CD4-positive, alpha-beta memory T cell (primary cell): ENCODE data around the gene SEC24C. TPM values are rescaled to one million over a fixed set of nuclear protein-coding genes. Genes with fewer than 3 reads are reported as not detected.

Experiments used
- CTCF ChIA-PET: fragments of 350-600 bp; sonication (Branson Sonifier 250); formaldehyde crosslinking; loops from one replicate; lab custom pipeline; 2021; ENCODE audit warnings: inconsistent platforms; ENCODE audit not compliant: partially characterized antibody; lab: Charles Lee
- POLR2A ChIA-PET: fragments of 350-600 bp; sonication (Branson Sonifier 250); formaldehyde crosslinking; loops from one replicate; lab custom pipeline; 2021; ENCODE audit not compliant: partially characterized antibody; lab: Charles Lee
- DNase-seq, 5 donors: peaks; one replicate each; pipeline versions ENCODE4 v3.0.0 to v3.0.0-alpha.2; 2020 to 2022; ENCODE audit warnings: mixed read lengths in 1 of 5
- H3K27ac ChIP-seq: one replicate; pipeline ENCODE4 v1.7.0; 2013; ENCODE audit warnings: low read depth, low read length
- H3K27me3 ChIP-seq: 2 replicates; pipeline ENCODE4 v1.7.0; 2013; ENCODE audit warnings: mild to moderate bottlenecking, low read length, moderate library complexity; ENCODE audit not compliant: insufficient read depth
- H3K36me3 ChIP-seq: 2 replicates; pipeline ENCODE4 v1.7.0; 2013; ENCODE audit warnings: mild to moderate bottlenecking, low read length, moderate library complexity; ENCODE audit not compliant: insufficient read depth
- H3K4me1 ChIP-seq: 2 replicates; pipeline ENCODE4 v1.7.0; 2013; ENCODE audit warnings: mild to moderate bottlenecking, low read length, moderate library complexity; ENCODE audit not compliant: insufficient read depth
- H3K4me3 ChIP-seq, 2 donors: one replicate each; pipeline ENCODE4 v1.7.0; 2013; ENCODE audit warnings: low read length in 2 of 2, mild to moderate bottlenecking in 1 of 2
- H3K9me3 ChIP-seq, 2 donors: one replicate each; pipeline ENCODE4 v1.7.0; 2013; ENCODE audit warnings: low read length in 2 of 2, control low read depth in 1 of 2; ENCODE audit not compliant: control insufficient read depth in 1 of 2
- H3K27ac Mint-ChIP-seq, 7 donors: one replicate each; pipeline ENCODE4 v1.8.0; 2020 to 2021; ENCODE audit warnings: mixed read lengths in 7 of 7, mild to moderate bottlenecking in 6 of 7, inconsistent platforms in 3 of 7, moderate library complexity in 3 of 7
- H3K27me3 Mint-ChIP-seq, 2 donors: one replicate each; pipeline ENCODE4 v1.8.0; 2020 to 2021; ENCODE audit warnings: mixed read lengths in 2 of 2
- H3K36me3 Mint-ChIP-seq, 2 donors: one replicate each; pipeline ENCODE4 v1.8.0; 2020 to 2021; ENCODE audit warnings: mixed read lengths in 2 of 2, inconsistent platforms in 1 of 2, mild to moderate bottlenecking in 1 of 2
- H3K4me1 Mint-ChIP-seq, 4 donors: one replicate each; pipeline ENCODE4 v1.8.0; 2020 to 2021; ENCODE audit warnings: mixed read lengths in 4 of 4, mild to moderate bottlenecking in 1 of 4
- H3K4me3 Mint-ChIP-seq, 8 donors: one replicate each; pipeline ENCODE4 v1.8.0; 2020 to 2021; ENCODE audit warnings: mixed read lengths in 8 of 8, mild to moderate bottlenecking in 7 of 8, moderate library complexity in 6 of 8, inconsistent platforms in 3 of 8
- H3K9me3 Mint-ChIP-seq, 8 donors: one replicate each; pipeline ENCODE4 v1.8.0; 2020 to 2021; ENCODE audit warnings: mixed read lengths in 8 of 8, mild to moderate bottlenecking in 5 of 8, inconsistent platforms in 3 of 8, moderate library complexity in 1 of 8
- intact Hi-C: fragments of 100-400 bp; cut with micrococcal nuclease; formaldehyde crosslinking; loops from one replicate; pipeline ENCODE4 v1.15.1; 2023
- polyA plus RNA-seq, 2 donors: library from polyadenylated mRNA; unstranded; fragments of 300-500 nt; fragmentation: Illumina TruSeq; gene quantifications; one replicate each; pipeline ENCODE4 v1.2.3, GENCODE V29; 2021
- total RNA-seq, 2 experiments: library from RNA; stranded (reverse); gene quantifications; one replicate each; pipeline ENCODE4 v1.2.3, GENCODE V29; 2021

Gene SEC24C
- total and polyA plus RNA-seq, 4 experiments from 2014 or later: 32.5 to 127 (median 97.5) TPM

- Histone ChIP-seq H3K36me3 (peaks cover 46% of the 10 kb centered on the region), H3K27ac (peak overlapping the region; percentile 50), H3K27me3 (no peaks in the 10 kb centered on the region), H3K4me3 (no peak overlapping the region), H3K9me3 (no peaks in the 10 kb centered on the region), H3K4me1 (peaks cover 40% of the 10 kb centered on the region)
- no peak for DNase-seq
- CTCF ChIA-PET: interaction anchor here (1.0 to 11.0 kb wide), 8 partner anchors 11 to 110 kb away, joined by 3 to 101 read pairs (median 9); partner anchors contain the start of genes CHCHD1, SEC24C and ZSWIM8
- POLR2A ChIA-PET: interaction anchor here (1.1 to 10.1 kb wide), 12 partner anchors 9 to 110 kb away, joined by 3 to 286 read pairs (median 7); partner anchors contain the start of genes CHCHD1, SEC24C and ZSWIM8
- Mint-ChIP-seq H3K4me1 (peaks cover 21 to 58% (median 33%) of the 10 kb centered on the region in 4 donors), H3K4me3 (peak overlapping the region in 4 of 8 donors; percentile 4 to 73 (median 42)), H3K9me3 (peaks cover 0 to 2% (median 0%) of the 10 kb centered on the region in 8 donors), H3K36me3 (peaks cover 46 to 82% of the 10 kb centered on the region in 2 donors), H3K27me3 (no peaks in the 10 kb centered on the region), H3K27ac (peak overlapping the region; percentile 42 to 98 (median 83))
- intact Hi-C loops: no loop called here
Measured at GRCh38 chr10:73769396-73769795, 25.2 kb downstream of the SEC24C start.

- H3K27me3 ChIP-seq: no peaks in the 10 kb centered on the region
- H3K4me1 Mint-ChIP-seq: peaks cover 33 to 77% (median 48%) of the 10 kb centered on the region in 4 donors
- H3K27ac Mint-ChIP-seq: peak overlapping the region; percentile 84 to 98 (median 96)
- H3K27ac ChIP-seq: peak overlapping the region; percentile 86
- peaks cover 32% of the 10 kb centered on the region for H3K36me3 ChIP-seq
- CTCF ChIA-PET: interaction anchor here (0.9 to 11.0 kb wide), 8 partner anchors 9 to 186 kb away, joined by 3 to 101 read pairs (median 6); partner anchors contain the start of gene CHCHD1
- intact Hi-C loops: loop anchor here (1.0 to 10.0 kb wide), 7 partner anchors 12 to 277 kb away; partner anchors contain the start of genes NDST2, PPP3CB, SEC24C and ZSWIM8
- H3K4me3 Mint-ChIP-seq: peak overlapping the region; percentile 68 to 99 (median 96)
- peaks cover 58% of the 10 kb centered on the region for H3K4me1 ChIP-seq
- no peaks in the 10 kb centered on the region for H3K9me3 ChIP-seq
- POLR2A ChIA-PET: interaction anchor here (0.9 to 10.1 kb wide), 25 partner anchors 11 to 1438 kb away, joined by 3 to 286 read pairs (median 9); partner anchors contain the start of genes ADK, AP3M1, CAMK2G and CHCHD1
- peak overlapping the region; percentile 92 to 95 for H3K4me3 ChIP-seq
- H3K27me3 Mint-ChIP-seq: no peaks in the 10 kb centered on the region
- peak; percentile 78 to 84 (median 78) for DNase-seq
- H3K36me3 Mint-ChIP-seq: peaks cover 33 to 70% of the 10 kb centered on the region in 2 donors
- H3K9me3 Mint-ChIP-seq: peaks cover 0 to 2% (median 0%) of the 10 kb centered on the region in 8 donors
Measured at GRCh38 chr10:73771722-73772280, 27.6 kb downstream of the SEC24C start.

- peak overlapping the region; percentile 86 for H3K27ac ChIP-seq
- H3K4me1 ChIP-seq: peaks cover 62% of the 10 kb centered on the region
- POLR2A ChIA-PET: interaction anchor here (0.7 to 10.1 kb wide), 31 partner anchors 12 to 1438 kb away, joined by 3 to 286 read pairs (median 6); partner anchors contain the start of genes ADK, AP3M1, CAMK2G and CHCHD1
- no peaks in the 10 kb centered on the region for H3K9me3 ChIP-seq
- no peaks in the 10 kb centered on the region for H3K27me3 Mint-ChIP-seq
- peak overlapping the region; percentile 84 to 98 (median 96) for H3K27ac Mint-ChIP-seq
- no peaks in the 10 kb centered on the region for H3K27me3 ChIP-seq
- peaks cover 32 to 72% of the 10 kb centered on the region in 2 donors for H3K36me3 Mint-ChIP-seq
- no peaks in the 10 kb centered on the region for H3K9me3 Mint-ChIP-seq
- peak; percentile 82 to 88 (median 86) for DNase-seq
- CTCF ChIA-PET: interaction anchor here (0.9 to 11.0 kb wide), 11 partner anchors 8 to 186 kb away, joined by 3 to 101 read pairs (median 6); partner anchors contain the start of gene CHCHD1
- peak overlapping the region; percentile 93 to 99 (median 96) for H3K4me3 Mint-ChIP-seq
- intact Hi-C loops: loop anchor here (1.0 to 10.0 kb wide), 7 partner anchors 13 to 278 kb away; partner anchors contain the start of genes NDST2, PPP3CB, SEC24C and ZSWIM8
- H3K36me3 ChIP-seq: peaks cover 35% of the 10 kb centered on the region
- H3K4me3 ChIP-seq: peak overlapping the region; percentile 92 to 95
- H3K4me1 Mint-ChIP-seq: peaks cover 36 to 83% (median 50%) of the 10 kb centered on the region in 4 donors
Measured at GRCh38 chr10:73772281-73773151, 28.3 kb downstream of the SEC24C start.

- peak in 2 of 5 donors; percentile 29 to 41 for DNase-seq
- Histone ChIP-seq H3K9me3 (no peaks in the 10 kb centered on the region), H3K4me3 (peak overlapping the region; percentile 92 to 95), H3K4me1 (peaks cover 58% of the 10 kb centered on the region), H3K27ac (peak overlapping the region; percentile 86), H3K36me3 (peaks cover 39% of the 10 kb centered on the region), H3K27me3 (no peaks in the 10 kb centered on the region)
- H3K9me3 Mint-ChIP-seq: no peaks in the 10 kb centered on the region
- H3K27ac Mint-ChIP-seq: peak overlapping the region; percentile 84 to 98 (median 96)
- H3K4me1 Mint-ChIP-seq: peaks cover 36 to 80% (median 50%) of the 10 kb centered on the region in 4 donors
- intact Hi-C loops: loop anchor here (2.0 to 10.0 kb wide), 2 partner anchors 43 to 279 kb away; partner anchors contain the start of gene PPP3CB
- no peaks in the 10 kb centered on the region for H3K27me3 Mint-ChIP-seq
- POLR2A ChIA-PET: interaction anchor here (0.7 to 10.1 kb wide), 26 partner anchors 11 to 1437 kb away, joined by 3 to 286 read pairs (median 8); partner anchors contain the start of genes CAMK2G, CHCHD1, NDST2 and PPP3CB
- CTCF ChIA-PET: interaction anchor here (0.6 to 11.0 kb wide), 8 partner anchors 7 to 162 kb away, joined by 3 to 101 read pairs (median 6); partner anchors contain the start of gene CHCHD1
- H3K36me3 Mint-ChIP-seq: peaks cover 28 to 66% of the 10 kb centered on the region in 2 donors
- H3K4me3 Mint-ChIP-seq: peak overlapping the region; percentile 93 to 99 (median 96)
Measured at GRCh38 chr10:73773152-73773879, 29.1 kb downstream of the SEC24C start.

- ChIA-PET POLR2A (interaction anchor here (3.6 to 10.1 kb wide), 3 partner anchors 10 to 100 kb away, joined by 29 to 286 read pairs (median 77); partner anchors contain the start of genes CAMK2G, CHCHD1, NDST2 and ZSWIM8), CTCF (interaction anchor here (1.5 to 2.8 kb wide), 3 partner anchors 11 to 104 kb away, joined by 5 to 20 read pairs (median 6); no protein-coding TSS in a partner anchor)
- no peaks in the 10 kb centered on the region for H3K9me3 Mint-ChIP-seq
Measured at GRCh38 chr10:73774637-73775036, 30.5 kb downstream of the SEC24C start.

More at GRCh38 chr10:73774637-73775036, 30.5 kb downstream of the SEC24C start:
- Histone ChIP-seq H3K27ac (no peak overlapping the region), H3K36me3 (peaks cover 39% of the 10 kb centered on the region), H3K27me3 (no peaks in the 10 kb centered on the region), H3K4me3 (peak overlapping the region; percentile 29 to 44), H3K4me1 (peaks cover 47% of the 10 kb centered on the region), H3K9me3 (no peaks in the 10 kb centered on the region)
- H3K4me3 Mint-ChIP-seq: peak overlapping the region; percentile 93 to 99 (median 96)
- intact Hi-C loops: loop anchor here (10.0 kb wide), 1 partner anchor 280 kb away; the partner anchor contains the start of gene PPP3CB
- H3K27me3 Mint-ChIP-seq: no peaks in the 10 kb centered on the region
- no peak for DNase-seq
- peaks cover 26 to 69% (median 40%) of the 10 kb centered on the region in 4 donors for H3K4me1 Mint-ChIP-seq
- peaks cover 23 to 58% of the 10 kb centered on the region in 2 donors for H3K36me3 Mint-ChIP-seq
- H3K27ac Mint-ChIP-seq: peak overlapping the region in 5 of 7 donors; percentile 7 to 96 (median 83)
